Ishikawa (cell line): Measurements from ENCODE around the gene BTBD1.

Experiments used
- EP300 ChIP-seq: IDR thresholded peaks from 2 replicates; pipeline ENCODE4 v1.6.1; 2012; ENCODE audit warnings: borderline replicate concordance
- NFIC ChIP-seq: IDR thresholded peaks from 2 replicates; pipeline ENCODE4 v1.6.1; 2012
- TAF1 ChIP-seq: IDR thresholded peaks from 2 replicates; pipeline ENCODE4 v1.6.1; 2012; ENCODE audit warnings: low read depth, mild to moderate bottlenecking
- TCF12 ChIP-seq: IDR thresholded peaks from 2 replicates; pipeline ENCODE4 v1.6.1; 2012; ENCODE audit warnings: low read depth
- TF ChIP-seq, protein P1 (sequence below): IDR thresholded peaks from 2 replicates; pipeline ENCODE4 v1.6.1; 2012
- TF ChIP-seq, protein P2 (sequence below): IDR thresholded peaks from 2 replicates; pipeline ENCODE4 v1.6.1; 2012
- TF ChIP-seq, protein P3 (sequence below): IDR thresholded peaks from 2 replicates; pipeline ENCODE4 v1.6.1; 2012; ENCODE audit warnings: low read depth, mild to moderate bottlenecking

DNA sequence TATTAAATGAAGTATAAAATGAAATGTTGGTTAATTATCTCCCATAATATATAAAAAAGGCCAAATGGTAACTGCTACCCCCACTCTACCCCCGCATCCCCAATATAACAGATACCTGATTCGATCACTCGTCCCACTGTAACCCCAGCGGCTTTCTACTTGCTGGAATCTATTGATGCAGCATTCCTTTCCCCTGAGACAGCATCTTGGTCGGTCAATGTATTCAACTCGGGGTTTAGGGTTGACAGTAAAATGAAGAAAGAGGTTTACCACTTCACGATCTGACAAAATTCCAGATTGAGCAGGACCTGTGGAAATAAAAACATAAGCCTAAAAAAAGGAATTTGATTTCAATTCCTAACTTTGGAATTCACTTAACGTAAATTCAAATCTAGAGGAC is 37.0 kb downstream of the BTBD1 start:
- TF ChIP-seq TAF1 (no peak), EP300 (no peak), TCF12 (no peak), NFIC (no peak)
- TF ChIP-seq, protein P1, sequence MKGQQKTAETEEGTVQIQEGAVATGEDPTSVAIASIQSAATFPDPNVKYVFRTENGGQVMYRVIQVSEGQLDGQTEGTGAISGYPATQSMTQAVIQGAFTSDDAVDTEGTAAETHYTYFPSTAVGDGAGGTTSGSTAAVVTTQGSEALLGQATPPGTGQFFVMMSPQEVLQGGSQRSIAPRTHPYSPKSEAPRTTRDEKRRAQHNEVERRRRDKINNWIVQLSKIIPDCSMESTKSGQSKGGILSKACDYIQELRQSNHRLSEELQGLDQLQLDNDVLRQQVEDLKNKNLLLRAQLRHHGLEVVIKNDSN = no peak
- TF ChIP-seq, protein P2, sequence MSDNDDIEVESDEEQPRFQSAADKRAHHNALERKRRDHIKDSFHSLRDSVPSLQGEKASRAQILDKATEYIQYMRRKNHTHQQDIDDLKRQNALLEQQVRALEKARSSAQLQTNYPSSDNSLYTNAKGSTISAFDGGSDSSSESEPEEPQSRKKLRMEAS = no peak
- TF ChIP-seq, protein P3, sequence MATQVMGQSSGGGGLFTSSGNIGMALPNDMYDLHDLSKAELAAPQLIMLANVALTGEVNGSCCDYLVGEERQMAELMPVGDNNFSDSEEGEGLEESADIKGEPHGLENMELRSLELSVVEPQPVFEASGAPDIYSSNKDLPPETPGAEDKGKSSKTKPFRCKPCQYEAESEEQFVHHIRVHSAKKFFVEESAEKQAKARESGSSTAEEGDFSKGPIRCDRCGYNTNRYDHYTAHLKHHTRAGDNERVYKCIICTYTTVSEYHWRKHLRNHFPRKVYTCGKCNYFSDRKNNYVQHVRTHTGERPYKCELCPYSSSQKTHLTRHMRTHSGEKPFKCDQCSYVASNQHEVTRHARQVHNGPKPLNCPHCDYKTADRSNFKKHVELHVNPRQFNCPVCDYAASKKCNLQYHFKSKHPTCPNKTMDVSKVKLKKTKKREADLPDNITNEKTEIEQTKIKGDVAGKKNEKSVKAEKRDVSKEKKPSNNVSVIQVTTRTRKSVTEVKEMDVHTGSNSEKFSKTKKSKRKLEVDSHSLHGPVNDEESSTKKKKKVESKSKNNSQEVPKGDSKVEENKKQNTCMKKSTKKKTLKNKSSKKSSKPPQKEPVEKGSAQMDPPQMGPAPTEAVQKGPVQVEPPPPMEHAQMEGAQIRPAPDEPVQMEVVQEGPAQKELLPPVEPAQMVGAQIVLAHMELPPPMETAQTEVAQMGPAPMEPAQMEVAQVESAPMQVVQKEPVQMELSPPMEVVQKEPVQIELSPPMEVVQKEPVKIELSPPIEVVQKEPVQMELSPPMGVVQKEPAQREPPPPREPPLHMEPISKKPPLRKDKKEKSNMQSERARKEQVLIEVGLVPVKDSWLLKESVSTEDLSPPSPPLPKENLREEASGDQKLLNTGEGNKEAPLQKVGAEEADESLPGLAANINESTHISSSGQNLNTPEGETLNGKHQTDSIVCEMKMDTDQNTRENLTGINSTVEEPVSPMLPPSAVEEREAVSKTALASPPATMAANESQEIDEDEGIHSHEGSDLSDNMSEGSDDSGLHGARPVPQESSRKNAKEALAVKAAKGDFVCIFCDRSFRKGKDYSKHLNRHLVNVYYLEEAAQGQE = no peak
